CD4-positive, alpha-beta T cell treated with Interleukin-6 at 100 ng/mL for 8 hours (primary cell): Measurements from ENCODE around the gene PTPN14.

ENCODE experiments used
- DNase-seq: peaks from one replicate; pipeline ENCODE4 v3.0.0-alpha.2; 2020; ENCODE audit warnings: mixed read lengths, low spot score

The PTPN14 gene

DNA sequence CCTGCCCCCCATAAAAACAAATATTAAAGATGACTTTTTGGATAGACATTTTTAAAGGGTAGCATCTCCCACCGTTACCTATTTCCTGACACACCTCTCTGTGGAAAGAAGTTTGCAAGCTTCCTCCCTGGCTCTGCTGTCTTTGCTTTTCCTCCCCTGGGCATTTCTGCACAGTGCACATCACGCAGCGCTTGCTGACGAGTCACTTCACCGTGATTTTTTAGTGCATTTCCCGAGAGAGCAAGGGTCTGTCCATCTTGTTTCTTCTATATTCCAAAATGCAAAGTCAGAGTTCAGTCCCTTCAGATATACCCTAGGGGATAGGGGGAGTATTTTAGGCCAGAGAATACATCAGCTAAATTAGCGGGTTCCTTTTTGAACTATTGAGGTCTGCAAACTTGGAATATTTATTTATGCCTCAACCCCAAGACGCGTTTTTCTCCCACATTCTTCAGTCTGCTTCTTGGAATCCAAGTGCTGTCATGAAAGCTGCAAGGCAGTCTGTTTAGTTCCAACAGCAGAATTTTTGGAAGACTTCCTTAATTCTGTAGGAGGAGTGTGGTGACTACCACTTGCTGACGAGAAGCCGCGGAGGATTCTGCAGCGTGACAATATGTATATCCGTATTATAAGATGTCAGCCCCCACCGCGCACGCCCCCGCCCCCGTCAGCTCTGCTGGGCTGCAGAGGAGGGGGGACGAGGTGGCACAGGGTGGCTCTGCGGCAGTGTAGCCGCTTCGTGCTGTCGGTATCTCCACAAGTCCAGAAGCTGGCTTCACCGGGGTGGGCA lies 248.1 kb downstream of the PTPN14 start:
- no peak for DNase-seq

DNA sequence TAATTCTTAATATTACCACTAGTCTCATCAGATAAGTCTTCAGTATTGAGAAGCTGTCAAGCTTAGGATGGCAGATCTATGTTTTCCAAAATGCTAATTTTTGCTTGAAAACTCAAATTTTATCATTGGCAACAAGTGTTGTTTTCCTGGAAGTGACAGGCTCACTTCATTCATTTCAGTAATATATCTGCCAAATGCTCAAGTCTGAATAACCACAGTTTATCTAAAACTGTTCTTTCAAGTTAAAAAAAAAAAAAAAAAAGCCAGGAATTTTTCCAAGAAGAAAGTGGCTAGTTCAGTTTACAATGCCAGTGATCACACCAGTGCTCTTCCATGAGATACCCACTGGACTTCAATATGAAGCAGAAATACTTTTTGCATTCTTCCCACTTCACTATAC lies 249.9 kb downstream of the PTPN14 start:
- no peak for DNase-seq

- no peak for DNase-seq
Observed at GRCh38 chr1:214300149-214300780, 251.1 kb downstream of the PTPN14 start.
